ENCODE measurements around the gene CACHD1.

CACHD1 gene

DNA sequence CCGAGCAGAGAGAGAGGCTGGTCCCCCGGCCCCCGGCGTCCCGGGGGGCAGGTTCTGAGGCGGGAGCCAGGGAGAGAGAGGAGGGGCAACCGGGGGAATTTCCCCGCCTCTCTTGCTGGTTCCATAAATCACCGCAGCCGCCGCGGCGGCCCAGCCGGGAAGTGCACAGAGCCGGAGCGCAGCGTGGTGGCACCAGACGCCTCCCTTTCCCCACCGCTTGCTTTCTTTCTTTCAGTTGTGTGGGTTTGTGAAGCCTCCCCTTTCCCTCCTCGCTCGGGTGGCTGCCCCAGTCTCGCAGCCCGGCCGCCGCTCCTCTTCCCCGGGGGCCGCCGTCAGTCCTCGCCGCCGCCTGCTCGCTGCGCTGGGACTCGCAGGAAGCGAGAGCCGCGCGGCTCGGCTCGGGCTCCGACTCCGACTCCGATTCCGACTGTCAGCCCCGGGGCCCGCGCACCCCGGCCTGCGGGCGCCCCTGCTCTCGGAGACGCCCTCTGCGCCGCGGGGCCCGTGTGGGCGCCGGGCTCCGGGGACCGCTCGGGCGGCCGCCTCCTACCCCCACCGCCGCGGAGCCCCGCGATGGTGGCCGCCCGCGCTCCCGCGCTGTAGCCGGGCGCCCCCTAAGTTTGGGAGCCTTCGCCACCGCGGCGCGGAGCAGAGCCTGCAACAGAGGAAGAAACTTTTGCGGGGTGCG is at the start of gene CACHD1:
Gene CACHD1, plus strand, starts transcription at position 153 of the 688 bp plus-strand sequence. CDS start 616 bp downstream, outside the sequence.
- peak; percentile 88 for DNase-seq (ENCODE audit: low spot score)

DNA sequence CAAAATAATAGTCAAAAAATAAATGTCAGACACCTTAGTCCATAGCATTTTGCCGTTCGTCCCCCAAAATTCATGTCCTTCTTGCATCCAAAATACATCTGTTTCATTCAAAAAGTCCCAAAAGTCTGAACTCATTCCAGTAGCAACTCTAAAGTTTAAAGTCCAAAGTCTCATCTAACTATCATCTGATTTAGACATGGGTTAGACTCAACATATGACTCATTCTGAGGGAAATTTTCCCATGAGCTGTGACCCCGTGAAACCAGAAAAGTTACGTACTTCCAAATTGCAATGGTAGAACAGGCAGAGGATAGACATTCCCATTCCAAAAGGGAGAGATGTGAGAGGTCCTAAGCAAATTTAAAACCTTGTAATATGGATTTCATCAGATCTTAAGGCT is 48.6 kb upstream of the CACHD1 start:
- no peak for DNase-seq (ENCODE audit: low spot score)

DNA sequence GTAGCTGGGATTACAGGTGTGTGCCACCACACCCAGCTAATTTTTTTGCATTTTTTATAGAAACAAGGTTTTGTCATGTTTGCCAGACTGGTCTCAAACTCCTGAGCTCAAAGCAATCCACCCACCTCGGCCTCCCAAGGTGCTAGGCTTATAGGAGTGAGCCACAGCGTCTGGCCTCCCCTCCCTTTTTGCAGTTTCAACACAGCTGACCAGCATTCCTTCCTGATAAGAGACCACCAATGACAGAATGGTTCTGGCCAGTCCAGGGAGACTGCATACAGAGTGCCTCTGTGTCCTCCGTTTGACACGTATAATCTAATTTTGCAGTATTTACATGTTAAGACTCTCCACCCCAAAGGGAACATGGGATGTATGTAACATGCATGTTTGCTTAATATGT is 46.4 kb upstream of the CACHD1 start:
- no peak for DNase-seq (ENCODE audit: low spot score)

DNA sequence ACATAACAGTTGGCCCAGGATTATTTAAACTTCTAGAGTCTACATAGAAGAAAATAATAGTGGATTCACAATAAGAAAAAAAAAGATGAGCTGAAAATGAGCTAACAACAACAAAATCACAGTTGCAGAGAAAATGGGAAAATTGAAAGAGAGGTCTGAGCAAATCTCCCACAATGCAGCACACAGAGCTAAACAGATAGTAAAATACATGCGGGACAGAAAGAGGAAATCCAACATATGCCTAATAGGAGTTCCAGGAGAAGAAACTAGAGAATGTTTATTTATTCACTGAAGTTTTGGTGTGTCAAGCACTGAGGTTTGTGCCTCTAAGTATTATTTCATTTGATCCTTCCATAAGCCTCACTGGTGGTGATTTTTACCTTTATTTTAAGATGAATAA is 45.5 kb upstream of the CACHD1 start:
- no peak for DNase-seq (ENCODE audit: low spot score)

DNA sequence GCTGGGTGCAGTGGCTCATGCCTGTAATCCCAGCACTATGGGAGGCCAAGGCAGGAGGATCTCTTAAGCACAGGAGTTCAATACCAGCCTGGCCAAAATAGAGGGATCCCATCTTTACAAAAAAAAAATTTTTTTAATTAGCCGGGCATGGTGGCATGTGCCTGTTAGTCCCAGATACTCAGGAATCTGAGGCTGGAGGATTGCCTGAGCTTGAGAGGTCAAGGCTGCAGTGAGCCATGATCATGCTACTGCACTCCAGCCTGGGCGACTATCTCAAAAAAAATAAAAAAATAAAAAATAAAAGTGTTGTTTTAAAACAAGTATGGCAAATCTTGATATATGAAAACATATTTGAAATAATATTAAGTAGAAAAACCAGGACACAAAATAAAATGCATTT is 44.4 kb upstream of the CACHD1 start:
- DNase-seq (ENCODE audit: low spot score): no peak

DNA sequence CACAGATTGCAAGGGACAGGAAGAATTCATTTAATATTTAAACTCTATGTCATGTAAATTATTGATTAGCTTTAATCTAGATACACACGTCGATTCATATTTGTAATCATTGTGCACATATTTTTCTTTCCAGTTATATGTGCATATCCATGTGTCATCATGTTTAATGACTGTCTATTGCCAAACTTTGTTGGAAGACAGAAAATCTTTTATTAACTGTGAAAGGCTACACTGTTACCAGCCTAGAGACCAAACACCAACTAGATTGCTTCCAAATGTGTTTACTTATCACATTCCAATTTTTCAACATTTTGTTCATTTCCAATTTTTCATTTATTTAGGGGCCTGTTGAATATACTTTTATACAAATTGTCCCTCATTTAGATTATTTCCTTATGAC is 43.2 kb upstream of the CACHD1 start:
- no peak for DNase-seq (ENCODE audit: low spot score)

DNA sequence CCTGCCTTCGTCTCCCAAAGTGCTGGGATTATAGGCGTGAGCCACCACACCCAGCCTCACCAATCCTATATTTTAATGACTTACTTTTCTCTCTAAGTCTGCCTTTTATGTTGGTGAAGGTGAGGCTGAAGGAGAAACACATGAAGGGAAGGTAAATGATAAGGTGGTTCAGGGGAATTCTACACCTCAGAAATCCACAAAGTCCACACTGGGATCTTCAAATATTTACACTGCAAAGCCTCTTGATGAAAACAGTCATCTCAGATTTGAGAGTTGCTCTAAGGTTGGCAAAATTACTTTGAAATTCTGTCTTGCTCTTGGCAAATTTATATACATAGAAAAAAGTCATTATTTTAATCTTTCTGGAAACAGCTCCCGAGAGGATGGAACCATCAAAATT is 42.0 kb upstream of the CACHD1 start:
- no peak for DNase-seq (ENCODE audit: low spot score)

DNA sequence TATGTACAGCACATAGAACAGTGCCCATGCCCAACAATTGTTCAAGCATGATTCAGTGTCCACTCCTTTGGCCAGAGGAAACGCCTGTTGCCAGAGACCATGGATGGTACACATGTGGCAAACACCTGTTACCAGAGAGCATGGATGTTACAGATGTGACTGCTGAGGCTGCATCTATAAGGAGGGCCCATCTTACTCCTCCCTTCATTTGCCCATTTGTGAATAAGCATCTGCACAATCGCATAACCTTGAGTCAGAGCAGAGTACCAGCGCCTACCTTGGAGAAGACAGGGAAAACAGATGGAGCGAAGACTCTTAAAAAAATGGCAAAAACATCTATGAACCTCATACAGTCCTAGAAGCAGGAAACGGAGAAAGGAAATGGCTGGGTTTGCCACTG is 36.6 kb upstream of the CACHD1 start:
- DNase-seq (ENCODE audit: low spot score): no peak

DNA sequence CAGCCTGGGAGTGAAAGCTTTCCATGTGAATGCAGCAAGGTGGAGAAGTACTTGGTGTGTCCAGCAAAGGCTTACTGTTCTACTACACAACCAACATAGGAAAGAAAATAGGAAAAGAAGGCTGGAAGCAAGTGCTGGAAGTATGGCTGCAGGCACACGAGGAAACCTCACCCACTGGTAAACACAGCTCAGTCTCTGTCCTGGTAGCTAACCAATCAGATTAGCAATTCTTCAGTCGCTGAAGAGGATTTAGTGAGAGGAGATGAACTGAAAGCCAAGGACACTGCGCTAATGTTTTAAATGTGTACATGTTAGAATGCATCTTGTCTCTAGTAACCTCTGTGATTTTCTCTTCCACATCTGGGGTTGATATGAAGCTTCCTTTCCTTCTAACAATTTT is 36.2 kb upstream of the CACHD1 start:
- no peak for DNase-seq (ENCODE audit: low spot score)

DNA sequence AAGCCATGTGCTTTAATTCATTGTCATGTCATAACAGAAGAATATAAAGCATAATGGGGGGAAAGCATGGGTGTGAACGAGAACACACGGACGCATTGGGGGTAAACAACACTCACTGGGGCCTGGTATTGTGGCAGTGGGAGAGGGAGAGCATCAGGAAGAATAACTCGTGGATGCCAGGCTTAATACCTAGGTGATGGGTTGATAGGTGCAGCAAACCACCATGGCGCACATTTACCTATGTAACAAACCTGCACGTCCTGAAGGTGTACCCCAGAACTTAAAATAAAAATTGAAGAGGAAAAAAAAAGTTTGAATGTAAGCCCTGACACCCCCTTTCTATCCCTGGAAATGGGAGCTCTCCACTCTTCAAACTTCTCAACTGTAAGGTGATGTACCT is 34.9 kb upstream of the CACHD1 start:
- no peak for DNase-seq (ENCODE audit: low spot score)

DNA sequence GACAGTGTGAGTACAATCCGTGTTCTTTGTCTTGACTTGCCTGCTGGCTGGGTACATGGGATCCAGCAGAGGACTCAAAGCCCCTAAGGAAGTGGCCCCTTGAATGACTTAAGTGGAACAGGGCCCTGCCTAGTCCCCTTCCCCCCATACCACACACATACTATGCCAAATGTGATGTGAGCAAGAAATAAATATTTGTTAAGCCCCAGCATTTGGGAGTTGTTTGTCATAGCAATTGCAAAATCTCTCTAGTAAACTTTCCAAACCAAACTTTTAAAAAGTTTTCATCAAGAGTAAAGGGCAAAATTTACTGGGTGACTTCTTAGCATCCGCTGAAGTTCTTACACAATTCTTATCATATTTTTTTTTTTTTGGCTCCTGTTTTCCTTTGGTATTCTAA is 32.5 kb upstream of the CACHD1 start:
- DNase-seq (ENCODE audit: low spot score): no peak

DNA sequence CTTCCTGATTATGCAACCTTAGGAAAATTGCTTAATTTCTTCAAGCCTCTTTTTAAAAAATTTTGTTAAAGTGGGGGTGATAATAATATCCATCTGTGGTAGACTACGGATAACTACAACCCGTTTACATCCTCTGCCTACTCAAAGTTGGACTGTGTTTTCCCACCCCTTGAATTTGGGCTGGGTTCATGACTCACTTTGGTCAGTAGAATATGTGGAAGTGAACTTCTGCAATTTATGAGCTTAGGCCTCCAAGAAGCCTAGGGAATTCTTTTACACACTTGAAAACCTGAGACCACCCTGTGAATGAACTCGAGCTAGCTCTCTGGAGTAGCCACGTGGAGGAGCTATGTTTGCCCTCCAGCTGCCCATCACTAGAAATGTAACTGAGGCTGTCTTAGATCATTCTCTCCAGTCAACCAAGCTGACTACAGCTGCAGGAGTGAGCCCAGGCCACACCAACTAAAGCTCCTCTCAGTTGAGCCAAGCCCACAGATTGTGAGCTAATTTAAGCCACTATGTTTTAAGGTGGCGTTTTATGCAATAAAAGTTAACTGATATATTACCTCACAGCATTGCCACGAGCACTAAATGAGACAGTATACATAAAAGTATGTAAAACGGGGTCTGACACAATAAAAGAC is 29.6 kb upstream of the CACHD1 start:
- no peak for DNase-seq (ENCODE audit: low spot score)

DNA sequence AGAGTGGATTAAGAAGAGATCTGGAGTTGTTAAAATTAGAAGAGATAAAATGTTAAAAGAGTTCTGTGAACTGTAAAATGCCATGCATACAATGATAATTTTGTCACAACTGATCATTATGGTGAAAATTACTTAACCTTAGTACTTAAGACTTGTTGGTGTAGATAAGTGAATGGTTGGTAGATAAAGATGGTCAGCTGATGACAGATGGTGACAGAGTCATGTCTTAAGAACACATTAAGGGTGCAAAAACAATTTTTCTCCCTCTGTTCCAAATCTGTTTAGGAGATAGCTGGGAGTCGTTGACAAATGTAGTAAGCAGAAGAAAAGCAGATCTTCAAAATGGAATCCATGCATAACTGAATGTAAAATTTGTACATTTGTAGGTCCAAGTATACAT is 18.5 kb upstream of the CACHD1 start:
- no peak for DNase-seq (ENCODE audit: low spot score)

DNA sequence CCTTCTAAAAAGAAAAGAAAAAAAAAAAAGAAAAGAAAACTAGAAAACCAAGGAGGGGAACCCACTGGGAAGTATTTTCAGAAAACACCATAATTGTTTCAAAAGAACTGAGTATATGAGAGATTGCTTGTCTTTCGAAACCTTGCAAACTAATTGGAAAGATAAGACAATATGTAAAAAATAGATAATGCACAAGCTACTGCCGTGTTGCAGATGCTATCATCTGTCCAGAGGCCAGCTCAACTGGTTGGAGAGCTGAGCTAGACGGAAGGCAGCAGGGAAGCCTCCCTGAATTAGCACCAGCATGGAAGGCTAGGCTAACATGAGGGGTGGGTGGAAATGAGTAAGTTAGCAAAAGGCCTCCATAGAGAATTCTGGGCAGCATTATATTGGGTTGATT is 16.2 kb upstream of the CACHD1 start:
- no peak for DNase-seq (ENCODE audit: low spot score)

DNA sequence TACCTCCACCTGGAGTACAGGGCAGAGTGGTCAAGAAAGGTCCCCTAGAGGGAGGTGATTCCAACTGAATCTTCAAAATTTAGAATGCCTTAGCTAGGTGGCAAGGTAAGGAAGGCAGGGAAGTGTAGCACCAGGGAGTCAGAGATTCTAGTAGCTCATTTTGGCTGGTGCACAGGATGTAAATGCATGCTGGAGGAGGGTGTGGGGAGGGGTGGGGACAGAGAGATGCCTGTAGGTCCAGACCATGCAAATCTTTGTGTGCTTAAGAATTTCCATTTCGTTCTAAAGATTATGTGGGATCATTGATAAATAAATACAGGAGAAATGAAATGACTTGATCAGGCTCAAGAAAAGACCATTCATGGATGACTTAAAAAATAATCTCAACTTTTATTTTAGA is 11.0 kb upstream of the CACHD1 start:
- no peak for DNase-seq (ENCODE audit: low spot score)

DNA sequence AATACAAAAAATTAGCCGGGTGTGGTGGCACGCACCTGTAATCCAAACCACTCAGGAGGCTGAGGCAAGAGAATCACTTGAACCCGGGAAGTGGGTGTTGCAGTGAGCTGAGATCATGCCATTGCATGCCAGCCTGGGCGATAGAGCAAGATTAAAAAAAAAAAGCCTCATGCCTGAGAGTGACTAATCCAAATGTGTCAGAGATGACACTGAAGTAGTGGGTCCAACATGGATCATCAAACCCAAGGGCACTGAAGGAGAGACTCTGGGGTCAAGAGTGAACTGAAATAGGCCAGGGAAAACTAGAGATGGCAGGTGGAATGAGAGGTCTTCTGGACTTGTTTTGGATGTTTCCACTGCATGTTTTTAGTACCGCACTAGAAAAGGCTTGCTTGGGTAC is 10.2 kb upstream of the CACHD1 start:
- DNase-seq (ENCODE audit: low spot score): no peak

DNA sequence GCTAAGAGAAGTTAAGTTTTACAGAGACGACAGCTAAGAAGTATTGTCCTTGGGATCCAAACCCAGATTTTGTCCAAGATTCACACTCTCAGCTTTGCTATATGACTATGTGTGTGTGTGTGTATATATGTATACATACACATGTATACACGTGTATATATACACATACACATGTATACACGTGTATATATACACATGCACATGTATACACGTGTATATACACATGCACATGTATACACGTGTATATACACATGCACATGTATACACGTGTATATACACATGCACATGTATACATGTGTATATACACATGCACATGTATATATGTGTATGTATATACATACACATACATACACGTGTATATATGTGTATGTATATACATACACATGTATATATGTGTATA is 3.9 kb upstream of the CACHD1 start:
- no peak for DNase-seq (ENCODE audit: low spot score)

DNA sequence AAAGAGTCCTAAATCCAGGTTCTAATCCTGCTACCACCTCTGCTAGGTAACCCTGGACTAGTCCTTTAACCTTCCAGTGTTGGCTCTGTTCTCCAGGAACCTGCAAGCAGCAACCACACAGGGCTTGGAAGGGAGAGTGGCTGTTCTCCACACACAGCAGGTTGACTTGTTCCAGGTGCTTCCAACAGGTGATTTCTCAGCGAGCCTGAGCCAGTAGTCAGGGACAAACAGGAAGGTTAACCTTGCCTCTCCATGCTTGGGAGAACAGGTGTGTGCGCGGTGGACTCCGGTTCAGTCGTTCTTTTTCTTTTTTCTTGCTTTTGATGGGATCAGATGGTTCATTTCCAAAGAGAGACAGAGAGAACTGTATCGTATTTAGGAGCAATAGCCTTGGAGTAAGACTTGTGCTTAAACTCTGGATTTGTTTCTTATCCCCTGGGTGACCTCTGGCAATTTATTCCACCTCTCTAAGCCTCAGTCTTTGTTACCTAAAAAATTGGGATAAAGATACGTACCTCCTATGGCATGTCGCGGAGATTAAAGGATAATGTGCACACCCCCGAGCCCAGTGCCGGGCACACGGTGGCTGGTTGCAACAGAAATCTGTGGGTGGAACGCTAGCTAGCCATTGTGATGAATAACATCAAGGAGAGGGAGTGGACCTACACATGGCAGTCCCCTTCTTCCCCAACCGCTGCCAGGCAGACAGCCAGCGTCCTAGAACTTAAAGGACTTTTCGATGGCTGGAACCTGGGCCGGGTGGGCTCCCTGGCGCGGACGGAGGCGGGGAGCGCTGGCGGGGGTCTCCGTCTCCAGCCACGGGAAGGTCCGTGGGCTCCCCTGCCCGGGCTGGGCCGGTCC is 583 bp upstream of the CACHD1 start:
- peak; percentile 15 for DNase-seq (ENCODE audit: low spot score)

DNA sequence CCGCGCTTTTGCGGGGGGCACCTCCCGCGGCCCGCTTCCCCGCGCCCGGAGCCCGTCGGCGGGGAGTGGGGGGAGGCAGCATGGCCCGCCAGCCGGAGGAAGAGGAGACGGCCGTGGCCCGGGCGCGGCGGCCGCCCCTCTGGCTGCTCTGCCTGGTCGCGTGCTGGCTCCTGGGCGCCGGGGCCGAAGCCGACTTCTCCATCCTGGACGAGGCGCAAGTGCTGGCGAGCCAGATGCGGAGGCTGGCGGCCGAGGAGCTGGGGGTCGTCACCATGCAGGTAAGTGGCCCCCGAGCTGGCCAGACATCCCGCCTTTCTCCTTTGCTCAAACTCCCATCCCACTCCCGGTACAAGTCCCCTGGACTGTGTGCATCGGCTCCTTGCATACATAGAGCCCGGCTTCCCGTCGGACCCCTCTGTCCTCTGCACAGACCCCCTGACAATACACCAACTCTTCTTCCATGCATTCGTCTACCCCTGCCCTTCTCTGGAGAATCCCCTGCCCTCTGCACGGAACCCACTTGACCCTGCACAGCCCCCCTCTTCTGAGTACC is 812 bp downstream of the CACHD1 start:
- no peak for DNase-seq (ENCODE audit: low spot score)

DNA sequence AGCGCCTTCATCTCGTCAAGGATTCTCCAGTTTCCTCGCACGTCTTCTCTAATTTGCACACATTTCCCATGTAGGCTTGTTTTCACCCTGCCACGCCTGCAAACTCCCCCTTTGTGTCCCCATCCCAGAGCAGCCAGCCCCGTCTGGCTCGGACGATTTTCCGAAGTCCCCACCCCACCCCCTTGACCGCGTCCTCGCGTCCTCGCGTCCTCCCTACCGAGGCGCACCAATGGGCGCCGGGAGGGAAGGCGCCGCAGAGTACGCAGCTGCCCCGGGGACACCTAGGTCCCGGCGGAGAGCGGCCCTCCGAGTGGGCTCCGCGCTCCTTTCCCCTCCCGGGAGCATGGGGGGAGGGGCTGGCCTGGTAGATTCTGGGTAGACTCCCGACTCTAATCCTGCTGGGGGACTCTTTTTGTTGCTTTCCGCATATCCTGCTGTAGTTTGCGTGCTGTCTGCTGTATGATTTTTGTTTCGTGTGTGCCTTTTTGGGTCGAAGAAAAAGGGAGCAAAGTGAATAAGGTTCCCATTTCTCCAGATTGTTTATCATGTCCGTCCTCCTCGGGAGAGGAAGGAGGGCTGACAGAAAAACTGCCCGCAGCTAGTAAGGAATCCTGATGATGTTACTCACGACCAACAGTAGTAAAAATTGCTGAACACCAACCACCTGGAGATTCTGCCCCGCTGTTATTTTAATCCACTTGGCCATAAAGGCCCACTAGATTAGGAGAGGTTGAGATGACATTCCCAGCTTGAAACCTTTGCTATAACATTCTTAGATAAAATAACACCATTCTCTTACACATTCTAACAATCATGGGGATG is 1.5 kb downstream of the CACHD1 start:
- DNase-seq (ENCODE audit: low spot score): no peak

DNA sequence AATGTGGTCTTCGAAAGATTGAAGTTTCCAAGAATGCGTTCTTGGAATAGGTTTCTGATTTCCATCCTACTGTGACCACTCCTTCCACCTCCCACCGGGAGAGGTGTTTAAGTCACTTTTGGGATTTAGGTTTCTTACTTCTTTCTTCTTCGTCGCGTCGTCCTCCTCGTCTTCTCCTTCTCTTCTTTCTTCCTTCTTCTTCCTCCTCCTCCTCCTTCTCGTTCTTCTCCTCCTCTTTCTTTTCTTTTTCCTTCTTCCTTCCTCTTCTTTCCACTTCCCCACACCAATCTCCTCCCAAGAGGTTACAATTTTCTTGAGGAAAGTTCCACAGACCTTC is 2.1 kb downstream of the CACHD1 start:
- no peak for DNase-seq (ENCODE audit: low spot score)

DNA sequence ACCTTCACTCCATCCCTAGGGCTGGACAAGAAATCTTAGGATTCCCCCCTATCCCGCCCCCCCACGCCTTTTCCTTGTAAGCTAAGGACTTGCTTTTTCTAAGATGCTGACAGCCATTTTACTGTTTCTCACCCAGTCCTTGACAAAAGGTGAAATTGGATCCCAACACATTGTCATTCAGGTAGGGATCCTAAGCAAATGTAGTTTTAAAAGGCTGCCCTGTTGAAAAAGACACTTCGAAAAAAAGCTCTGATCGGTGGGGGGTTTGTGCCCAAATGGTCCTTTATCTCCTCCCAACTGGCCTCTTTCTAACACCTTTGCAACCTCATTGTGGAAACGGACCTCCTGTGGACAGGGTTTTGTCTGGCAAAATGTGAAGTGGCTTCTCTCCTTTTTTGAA is 2.9 kb downstream of the CACHD1 start:
- DNase-seq (ENCODE audit: low spot score): no peak
